Measurements from ENCODE around the gene GPC5. TPM values are rescaled to one million over a fixed set of nuclear protein-coding genes. Genes with fewer than 3 reads are reported as not detected.
"Not testable (repeated sequence)": the region's sequence is repeated elsewhere in the genome, so short reads cannot be mapped to it uniquely, and the experiment has no call there.

GPC5 gene
- total and polyA plus RNA-seq, 4 donors, result 15.2 to 54.4 (median 24.0) TPM

DNA sequence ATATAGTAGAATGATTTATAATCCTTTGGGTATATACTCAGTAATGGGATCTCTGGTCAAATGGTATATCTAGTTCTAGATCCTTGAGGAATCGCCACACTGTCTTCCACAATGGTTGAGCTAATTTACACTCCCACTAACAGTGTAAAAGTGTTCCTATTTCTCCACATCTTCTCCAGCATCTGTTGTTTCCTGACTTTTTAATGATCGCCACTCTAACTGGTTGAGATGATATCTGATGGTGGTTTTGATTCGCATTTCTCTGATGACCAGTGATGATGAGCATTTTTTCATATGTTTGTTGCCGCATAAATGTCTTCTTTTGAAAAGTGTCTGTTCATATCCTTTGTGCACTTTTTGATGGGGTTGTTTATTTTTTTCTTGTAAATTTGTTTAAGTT, 1140.7 kb downstream of the GPC5 start:
- DNase-seq (ENCODE audit: low read depth in 4 of 6, low spot score in 6 of 6); H3K36me3 ChIP-seq (ENCODE audit: control insufficient read depth, insufficient read depth, low read length); H3K27me3 ChIP-seq (ENCODE audit: control insufficient read depth, insufficient read depth, low read length); H3K4me3 ChIP-seq (ENCODE audit: low read depth, low read length); H3K4me1 ChIP-seq (ENCODE audit: control insufficient read depth, insufficient read depth, low read length); H3K9me3 ChIP-seq (ENCODE audit: control insufficient read depth, insufficient read depth, low read length); H3K27ac ChIP-seq (ENCODE audit: low read depth, low read length): not testable (repeated sequence)
- 93% methylated on average over 3 of the region's 4 CpGs for WGBS (ENCODE audit: insufficient coverage)

GRCh38 chr13:92547266-92547665, 1148.8 kb downstream of the GPC5 start:
- DNase-seq (ENCODE audit: low read depth in 4 of 6, low spot score in 6 of 6), result no peak
- Histone ChIP-seq H3K36me3 (ENCODE audit: control insufficient read depth, insufficient read depth, low read length) (no peaks in the 10 kb centered on the region), H3K27ac (ENCODE audit: low read depth, low read length) (no peak overlapping the region), H3K27me3 (ENCODE audit: control insufficient read depth, insufficient read depth, low read length) (no peaks in the 10 kb centered on the region), H3K9me3 (ENCODE audit: control insufficient read depth, insufficient read depth, low read length) (no peaks in the 10 kb centered on the region), H3K4me1 (ENCODE audit: control insufficient read depth, insufficient read depth, low read length) (no peaks in the 10 kb centered on the region), H3K4me3 (ENCODE audit: low read depth, low read length) (no peak overlapping the region)
- WGBS (ENCODE audit: insufficient coverage), result no CpG with 5 or more reads among the region's 3 CpGs

- no CpG with 5 or more reads among the region's 1 CpG for WGBS (ENCODE audit: insufficient coverage)
- Histone ChIP-seq H3K27ac (ENCODE audit: low read depth, low read length) (no peak overlapping the region), H3K9me3 (ENCODE audit: control insufficient read depth, insufficient read depth, low read length) (no peaks in the 10 kb centered on the region), H3K4me3 (ENCODE audit: low read depth, low read length) (no peak overlapping the region), H3K27me3 (ENCODE audit: control insufficient read depth, insufficient read depth, low read length) (no peaks in the 10 kb centered on the region), H3K36me3 (ENCODE audit: control insufficient read depth, insufficient read depth, low read length) (no peaks in the 10 kb centered on the region), H3K4me1 (ENCODE audit: control insufficient read depth, insufficient read depth, low read length) (no peaks in the 10 kb centered on the region)
- no peak for DNase-seq (ENCODE audit: low read depth in 4 of 6, low spot score in 6 of 6)
Measured at GRCh38 chr13:92549276-92549675, 1150.9 kb downstream of the GPC5 start.

DNA sequence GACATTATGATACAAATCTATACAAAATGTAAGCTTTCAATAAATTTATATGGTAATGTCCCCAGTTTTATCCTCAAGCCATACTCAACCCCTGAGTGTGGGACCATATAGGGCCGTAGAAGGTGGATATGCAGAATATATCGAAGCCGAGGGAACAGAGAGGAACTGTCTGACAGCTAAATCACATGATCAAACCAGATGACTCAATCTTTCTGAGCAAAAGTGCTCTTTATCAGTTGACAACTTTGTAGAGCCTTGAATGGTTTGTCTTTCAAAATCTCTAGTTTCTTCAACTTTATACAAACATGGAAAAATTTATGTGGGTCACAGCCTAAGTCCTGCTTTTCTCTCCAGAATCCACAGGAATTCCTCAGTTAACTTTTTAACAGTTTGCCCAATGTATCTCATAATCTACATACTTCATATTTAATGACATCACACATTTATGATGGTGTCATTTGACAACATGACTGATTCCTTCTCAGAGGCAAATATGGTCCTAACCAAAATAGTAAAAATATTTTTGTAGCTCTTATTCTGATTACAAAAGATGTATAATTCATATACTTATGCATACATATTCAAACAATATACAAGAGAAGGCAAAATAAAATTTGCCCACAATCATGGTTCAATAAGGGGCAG, 1155.2 kb downstream of the GPC5 start:
- WGBS (ENCODE audit: insufficient coverage), result no CpG with 5 or more reads among the region's 3 CpGs
- no peak for DNase-seq (ENCODE audit: low read depth in 4 of 6, low spot score in 6 of 6)
- no peaks in the 10 kb centered on the region for H3K4me1 ChIP-seq (ENCODE audit: control insufficient read depth, insufficient read depth, low read length)
- H3K9me3 ChIP-seq (ENCODE audit: control insufficient read depth, insufficient read depth, low read length), result no peaks in the 10 kb centered on the region
- no peaks in the 10 kb centered on the region for H3K36me3 ChIP-seq (ENCODE audit: control insufficient read depth, insufficient read depth, low read length)
- H3K4me3 ChIP-seq (ENCODE audit: low read depth, low read length), result no peak overlapping the region
- no peaks in the 10 kb centered on the region for H3K27me3 ChIP-seq (ENCODE audit: control insufficient read depth, insufficient read depth, low read length)
- no peak overlapping the region for H3K27ac ChIP-seq (ENCODE audit: low read depth, low read length)

DNA sequence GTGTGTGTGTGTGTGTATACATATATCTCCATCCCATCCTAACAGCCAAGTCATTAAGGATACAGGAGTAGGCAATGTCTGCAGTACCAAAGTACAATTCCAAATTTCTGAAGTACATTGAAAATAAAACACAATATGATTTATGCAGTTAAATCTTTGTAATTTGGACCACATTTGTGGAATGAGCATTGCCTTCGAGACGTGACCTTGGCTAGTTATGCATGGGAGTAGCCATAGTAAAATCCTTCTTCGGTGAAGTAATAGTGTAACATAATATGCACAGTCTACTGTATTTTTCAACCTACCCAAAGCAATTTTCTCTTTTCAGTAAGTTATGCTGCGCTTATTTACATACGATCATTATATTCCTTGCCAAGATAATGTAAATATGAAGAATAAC, 1162.5 kb downstream of the GPC5 start:
- WGBS (ENCODE audit: insufficient coverage), result no CpG with 5 or more reads among the region's 5 CpGs
- DNase-seq (ENCODE audit: low read depth in 4 of 6, low spot score in 6 of 6), result no peak
- H3K4me3 ChIP-seq (ENCODE audit: low read depth, low read length), result no peak overlapping the region
- no peaks in the 10 kb centered on the region for H3K27me3 ChIP-seq (ENCODE audit: control insufficient read depth, insufficient read depth, low read length)
- no peaks in the 10 kb centered on the region for H3K4me1 ChIP-seq (ENCODE audit: control insufficient read depth, insufficient read depth, low read length)
- H3K9me3 ChIP-seq (ENCODE audit: control insufficient read depth, insufficient read depth, low read length), result no peaks in the 10 kb centered on the region
- no peak overlapping the region for H3K27ac ChIP-seq (ENCODE audit: low read depth, low read length)
- H3K36me3 ChIP-seq (ENCODE audit: control insufficient read depth, insufficient read depth, low read length), result no peaks in the 10 kb centered on the region

GRCh38 chr13:92564942-92565341, 1166.5 kb downstream of the GPC5 start:
- no peaks in the 10 kb centered on the region for H3K4me1 ChIP-seq (ENCODE audit: control insufficient read depth, insufficient read depth, low read length)
- no peaks in the 10 kb centered on the region for H3K9me3 ChIP-seq (ENCODE audit: control insufficient read depth, insufficient read depth, low read length)
- no peak for DNase-seq (ENCODE audit: low read depth in 4 of 6, low spot score in 6 of 6)
- H3K27ac ChIP-seq (ENCODE audit: low read depth, low read length), result no peak overlapping the region
- WGBS (ENCODE audit: insufficient coverage), result no CpG with 5 or more reads among the region's 2 CpGs
- H3K4me3 ChIP-seq (ENCODE audit: low read depth, low read length), result no peak overlapping the region
- no peaks in the 10 kb centered on the region for H3K27me3 ChIP-seq (ENCODE audit: control insufficient read depth, insufficient read depth, low read length)
- H3K36me3 ChIP-seq (ENCODE audit: control insufficient read depth, insufficient read depth, low read length), result no peaks in the 10 kb centered on the region

DNA sequence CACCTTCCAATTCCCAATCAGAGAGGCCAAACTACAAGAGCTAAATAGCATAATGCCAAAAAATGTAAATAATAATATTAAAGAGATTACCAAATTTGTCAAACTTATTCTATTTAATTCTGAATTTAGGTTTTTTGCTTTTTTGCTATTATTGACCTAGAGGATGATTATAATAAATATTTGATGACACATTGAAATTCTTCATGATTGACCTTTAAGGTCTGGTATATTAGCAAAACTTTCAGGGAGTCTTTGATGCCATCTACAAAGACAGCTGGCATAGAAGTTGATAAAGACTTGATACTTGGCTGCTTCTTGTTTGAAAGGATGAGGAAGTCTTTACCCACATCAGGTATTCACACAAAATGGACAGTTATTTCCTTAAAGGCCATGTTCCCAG, 1168.3 kb downstream of the GPC5 start:
- H3K4me3 ChIP-seq (ENCODE audit: low read depth, low read length), result no peak overlapping the region
- H3K4me1 ChIP-seq (ENCODE audit: control insufficient read depth, insufficient read depth, low read length), result no peaks in the 10 kb centered on the region
- no peaks in the 10 kb centered on the region for H3K9me3 ChIP-seq (ENCODE audit: control insufficient read depth, insufficient read depth, low read length)
- DNase-seq (ENCODE audit: low read depth in 4 of 6, low spot score in 6 of 6), result no peak
- no peak overlapping the region for H3K27ac ChIP-seq (ENCODE audit: low read depth, low read length)
- H3K36me3 ChIP-seq (ENCODE audit: control insufficient read depth, insufficient read depth, low read length), result no peaks in the 10 kb centered on the region
- H3K27me3 ChIP-seq (ENCODE audit: control insufficient read depth, insufficient read depth, low read length), result no peaks in the 10 kb centered on the region

DNA sequence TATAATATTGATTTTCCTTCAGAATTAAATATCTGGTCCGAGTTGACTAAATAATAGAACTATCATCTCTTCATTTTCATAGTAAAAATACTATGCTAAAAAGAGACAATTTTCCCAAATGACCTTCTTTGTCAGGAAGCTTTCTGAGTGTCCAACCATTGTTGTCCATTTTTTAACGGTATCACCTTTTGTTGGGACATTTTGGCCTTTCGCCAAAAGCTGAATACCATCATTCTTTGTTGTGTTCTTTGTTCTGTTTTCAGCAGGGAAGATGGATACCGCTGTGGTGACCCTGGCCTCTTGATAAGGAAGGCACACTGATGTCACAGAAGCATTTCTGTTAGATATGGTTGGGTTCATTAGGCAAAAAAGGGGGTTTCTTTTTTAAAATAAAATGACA, 1173.8 kb downstream of the GPC5 start:
- Histone ChIP-seq H3K9me3 (ENCODE audit: control insufficient read depth, insufficient read depth, low read length) (no peaks in the 10 kb centered on the region), H3K4me1 (ENCODE audit: control insufficient read depth, insufficient read depth, low read length) (no peaks in the 10 kb centered on the region), H3K36me3 (ENCODE audit: control insufficient read depth, insufficient read depth, low read length) (no peaks in the 10 kb centered on the region), H3K27me3 (ENCODE audit: control insufficient read depth, insufficient read depth, low read length) (no peaks in the 10 kb centered on the region), H3K27ac (ENCODE audit: low read depth, low read length) (no peak overlapping the region), H3K4me3 (ENCODE audit: low read depth, low read length) (no peak overlapping the region)
- WGBS (ENCODE audit: insufficient coverage), result 18% methylated on average over 3 of the region's 4 CpGs
- DNase-seq (ENCODE audit: low read depth in 4 of 6, low spot score in 6 of 6), result no peak

DNA sequence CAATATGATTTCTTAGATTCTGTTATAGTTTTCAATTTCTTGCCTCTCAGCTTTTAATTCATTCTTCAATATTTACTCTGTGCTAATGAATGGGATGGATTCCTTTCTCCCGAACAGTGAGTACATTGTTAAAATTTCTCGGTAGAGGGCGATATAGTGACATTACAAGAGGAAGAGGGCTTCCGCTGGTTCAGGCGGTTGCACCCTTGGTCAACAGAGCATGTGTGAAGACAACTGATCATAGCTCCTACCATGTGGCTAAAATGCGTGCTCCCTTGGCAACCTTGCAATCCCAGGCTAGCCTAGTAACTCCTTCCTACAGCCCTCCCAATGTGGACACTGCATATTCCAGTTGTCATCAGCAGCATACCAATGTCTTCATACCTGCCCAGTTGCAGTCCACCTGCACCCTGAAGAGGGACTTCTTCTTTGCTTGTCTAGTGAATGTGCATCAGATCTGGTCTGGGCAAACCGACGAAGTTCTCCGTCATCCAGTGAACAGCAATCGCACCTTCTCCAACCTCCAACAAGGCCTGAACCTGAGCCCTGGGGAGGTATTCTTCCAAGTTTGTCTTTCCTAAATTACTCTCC, 1175.1 kb downstream of the GPC5 start:
- H3K27ac ChIP-seq (ENCODE audit: low read depth, low read length), result no peak overlapping the region
- no peak overlapping the region for H3K4me3 ChIP-seq (ENCODE audit: low read depth, low read length)
- H3K36me3 ChIP-seq (ENCODE audit: control insufficient read depth, insufficient read depth, low read length), result no peaks in the 10 kb centered on the region
- WGBS (ENCODE audit: insufficient coverage), result 64% methylated on average over 10 of the region's 10 CpGs
- peak in 2 of 6 donors; percentile 22 to 38 for DNase-seq (ENCODE audit: low read depth in 4 of 6, low spot score in 6 of 6)
- no peaks in the 10 kb centered on the region for H3K9me3 ChIP-seq (ENCODE audit: control insufficient read depth, insufficient read depth, low read length)
- no peaks in the 10 kb centered on the region for H3K27me3 ChIP-seq (ENCODE audit: control insufficient read depth, insufficient read depth, low read length)
- H3K4me1 ChIP-seq (ENCODE audit: control insufficient read depth, insufficient read depth, low read length), result no peaks in the 10 kb centered on the region

- Histone ChIP-seq H3K27me3 (ENCODE audit: control insufficient read depth, insufficient read depth, low read length) (no peaks in the 10 kb centered on the region), H3K4me3 (ENCODE audit: low read depth, low read length) (no peak overlapping the region), H3K4me1 (ENCODE audit: control insufficient read depth, insufficient read depth, low read length) (no peaks in the 10 kb centered on the region), H3K9me3 (ENCODE audit: control insufficient read depth, insufficient read depth, low read length) (no peaks in the 10 kb centered on the region), H3K27ac (ENCODE audit: low read depth, low read length) (no peak overlapping the region), H3K36me3 (ENCODE audit: control insufficient read depth, insufficient read depth, low read length) (no peaks in the 10 kb centered on the region)
- DNase-seq (ENCODE audit: low read depth in 4 of 6, low spot score in 6 of 6), result no peak
- no CpG with 5 or more reads among the region's 1 CpG for WGBS (ENCODE audit: insufficient coverage)
Measured at GRCh38 chr13:92574499-92574898, 1176.1 kb downstream of the GPC5 start.

Measured in spinal cord (tissue), 10 donors.